Keratinocyte (primary cell): ENCODE measurements around the gene SPACA9. TPM values are rescaled to one million over a fixed set of nuclear protein-coding genes. Genes with fewer than 3 reads are reported as not detected.

Source experiments
- DNase-seq: peaks from one replicate; pipeline ENCODE4 v3.0.0-alpha.2; 2011; ENCODE audit warnings: low read depth, missing footprints, low spot score
- FAIRE-seq: peaks from 2 replicates; lab custom pipeline; 2011; peaks lifted over from hg19 to GRCh38; lab: Jason Lieb, UNC
- H2AFZ ChIP-seq: 2 replicates; pipeline ENCODE4 v1.6.0; 2012; ENCODE audit warnings: low read length, control low read depth, inconsistent platforms; ENCODE audit not compliant: control insufficient read depth
- H3K27ac ChIP-seq: 2 replicates; pipeline ENCODE4 v1.5.1; 2011; ENCODE audit warnings: low read length; ENCODE audit not compliant: control insufficient read depth, insufficient read depth
- H3K27me3 ChIP-seq: 3 replicates; pipeline ENCODE4 v1.6.0; 2011; ENCODE audit warnings: low read length; ENCODE audit not compliant: control insufficient read depth, insufficient read depth; ENCODE audit errors: extremely low read depth
- H3K36me3 ChIP-seq, 2 experiments: 2 replicates in 1 of 2; 3 replicates in 1 of 2; pipeline ENCODE4 v1.5.1; 2011; ENCODE audit warnings: low read length in 2 of 2, mild to moderate bottlenecking in 1 of 2; ENCODE audit not compliant: control insufficient read depth in 2 of 2, insufficient read depth in 2 of 2; ENCODE audit errors: extremely low read depth in 1 of 2
- H3K4me1 ChIP-seq: 3 replicates; pipeline ENCODE4 v1.5.1; 2011; ENCODE audit warnings: low read length; ENCODE audit not compliant: control insufficient read depth, insufficient read depth; ENCODE audit errors: extremely low read depth
- H3K4me2 ChIP-seq: 3 replicates; pipeline ENCODE4 v1.6.0; 2011; ENCODE audit warnings: low read depth, low read length; ENCODE audit not compliant: control insufficient read depth, insufficient read depth; ENCODE audit errors: extremely low read depth
- H3K4me3 ChIP-seq, 3 experiments: fragments of 200-600 bp in 1 of 3; sonication (generic) in 1 of 3; 2 replicates in 2 of 3; 3 replicates in 1 of 3; pipeline ENCODE4 v1.5.1; 2011 to 2016; ENCODE audit warnings: low read length in 3 of 3, mild to moderate bottlenecking in 3 of 3, control low read depth in 2 of 3, inconsistent platforms in 1 of 3, low read depth in 1 of 3, mixed read lengths in 1 of 3, mixed run types in 1 of 3, moderate library complexity in 1 of 3; ENCODE audit not compliant: control insufficient read depth in 2 of 3, insufficient read depth in 2 of 3; ENCODE audit errors: extremely low read depth in 1 of 3
- H3K79me2 ChIP-seq: 2 replicates; pipeline ENCODE4 v1.6.0; 2012; ENCODE audit warnings: low read length; ENCODE audit not compliant: control insufficient read depth, insufficient read depth
- H3K9ac ChIP-seq: 3 replicates; pipeline ENCODE4 v1.6.0; 2011; ENCODE audit warnings: low read length; ENCODE audit not compliant: control insufficient read depth, insufficient read depth; ENCODE audit errors: extremely low read depth
- H3K9me1 ChIP-seq: 3 replicates; pipeline ENCODE4 v1.6.0; 2011; ENCODE audit warnings: low read length; ENCODE audit not compliant: control insufficient read depth, insufficient read depth; ENCODE audit errors: extremely low read depth
- H3K9me3 ChIP-seq: 2 replicates; pipeline ENCODE4 v1.5.1; 2012; ENCODE audit warnings: low read depth, low read length; ENCODE audit not compliant: control insufficient read depth
- H4K20me1 ChIP-seq: 3 replicates; pipeline ENCODE4 v1.6.0; 2011; ENCODE audit warnings: low read length; ENCODE audit not compliant: control insufficient read depth, insufficient read depth; ENCODE audit errors: extremely low read depth
- EZH2 ChIP-seq: IDR thresholded peaks from one replicate; pipeline ENCODE4 v1.6.1; 2012; ENCODE audit warnings: inconsistent platforms, mild to moderate bottlenecking, low read length, moderate library complexity
- dilution Hi-C: fragments of 300-500 bp; cut with MboI; formaldehyde crosslinking; loops from one replicate; pipeline ENCODE4 v1.7.0; 2020; ENCODE audit warnings: low sequenced_read_pairs; ENCODE audit not compliant: extremely low pct_ligation_motif_present
- polyA plus RNA-seq, 5 experiments: library from polyadenylated mRNA; depleted of rRNA in 3 of 5; stranded (reverse) in 3 of 5; stranded (forward) in 1 of 5; unstranded in 1 of 5; fragments of >200 nt; gene quantifications; 1 replicate in 1 of 5; 2 replicates in 3 of 5; 3 replicates in 1 of 5; pipeline versions ENCODE4 v1.2.1 to v1.2.3, GENCODE V29; 2011 to 2012; ENCODE audit warnings: missing spikeins in 2 of 5, low read depth in 1 of 5, low replicate concordance in 1 of 5
- TF ChIP-seq, protein P1 (sequence below), 3 experiments: IDR thresholded peaks in 1 of 3; conservative IDR thresholded peaks in 1 of 3; optimal IDR thresholded peaks in 1 of 3; 2 replicates in 2 of 3; 3 replicates in 1 of 3; pipeline versions ENCODE3 to v1.5.1; 2011; ENCODE audit warnings: low read length in 3 of 3, mild to moderate bottlenecking in 3 of 3, moderate library complexity in 2 of 3, control low read depth in 1 of 3, inconsistent platforms in 1 of 3; ENCODE audit not compliant: insufficient read depth in 2 of 3; ENCODE audit errors: extremely low read depth in 1 of 3

The SPACA9 gene
- polyA plus RNA-seq, 1 donor (not counting 4 experiments of a cell fraction or from before 2014, with no cell fraction given), result 3.6 TPM

DNA sequence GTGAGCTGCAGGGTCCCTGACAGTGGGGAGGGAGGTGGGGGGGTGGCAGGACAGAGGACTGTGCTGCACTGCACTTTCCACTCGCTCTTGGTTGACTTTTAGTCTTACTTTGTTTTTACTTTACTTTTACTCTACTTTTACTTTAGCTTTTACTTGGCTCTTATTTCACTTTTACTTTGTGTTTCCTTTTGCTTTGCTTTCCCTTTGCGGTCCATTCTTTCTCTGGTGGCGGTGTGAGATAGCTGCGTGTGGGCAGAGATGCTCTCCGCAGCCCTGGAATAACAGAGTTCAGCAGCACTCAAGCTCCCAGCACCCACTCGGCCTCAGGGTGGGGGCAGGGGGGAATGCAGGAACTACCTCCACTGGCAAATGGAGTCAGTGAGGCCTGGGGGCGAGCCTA lies 5.3 kb upstream of the SPACA9 start:
- dilution Hi-C loops, result no loop called here
- no peaks in the 10 kb centered on the region for H3K9me1 ChIP-seq
- no peaks in the 10 kb centered on the region for H4K20me1 ChIP-seq
- H3K9ac ChIP-seq, result no peak overlapping the region
- H3K4me2 ChIP-seq, result no peak overlapping the region
- no peak overlapping the region for H3K27ac ChIP-seq
- DNase-seq (no peak), FAIRE-seq (no peak)
- H3K9me3 ChIP-seq, result no peaks in the 10 kb centered on the region
- H2AFZ ChIP-seq, result no peak overlapping the region
- TF ChIP-seq, protein P1, sequence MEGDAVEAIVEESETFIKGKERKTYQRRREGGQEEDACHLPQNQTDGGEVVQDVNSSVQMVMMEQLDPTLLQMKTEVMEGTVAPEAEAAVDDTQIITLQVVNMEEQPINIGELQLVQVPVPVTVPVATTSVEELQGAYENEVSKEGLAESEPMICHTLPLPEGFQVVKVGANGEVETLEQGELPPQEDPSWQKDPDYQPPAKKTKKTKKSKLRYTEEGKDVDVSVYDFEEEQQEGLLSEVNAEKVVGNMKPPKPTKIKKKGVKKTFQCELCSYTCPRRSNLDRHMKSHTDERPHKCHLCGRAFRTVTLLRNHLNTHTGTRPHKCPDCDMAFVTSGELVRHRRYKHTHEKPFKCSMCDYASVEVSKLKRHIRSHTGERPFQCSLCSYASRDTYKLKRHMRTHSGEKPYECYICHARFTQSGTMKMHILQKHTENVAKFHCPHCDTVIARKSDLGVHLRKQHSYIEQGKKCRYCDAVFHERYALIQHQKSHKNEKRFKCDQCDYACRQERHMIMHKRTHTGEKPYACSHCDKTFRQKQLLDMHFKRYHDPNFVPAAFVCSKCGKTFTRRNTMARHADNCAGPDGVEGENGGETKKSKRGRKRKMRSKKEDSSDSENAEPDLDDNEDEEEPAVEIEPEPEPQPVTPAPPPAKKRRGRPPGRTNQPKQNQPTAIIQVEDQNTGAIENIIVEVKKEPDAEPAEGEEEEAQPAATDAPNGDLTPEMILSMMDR (optimal IDR thresholded peaks at IDR 0.05 in 1 of 3, IDR thresholded peaks at IDR 0.05 in 1 of 3, conservative IDR thresholded peaks at IDR 0.05 in 1 of 3; ENCODE audit: extremely low read depth in 1 of 3, insufficient read depth in 2 of 3, low read length in 3 of 3), result no peak
- no peak for TF ChIP-seq EZH2
- H3K79me2 ChIP-seq, result no peaks in the 10 kb centered on the region
- no peaks in the 10 kb centered on the region for H3K27me3 ChIP-seq
- H3K36me3 ChIP-seq, result no peaks in the 10 kb centered on the region
- no peaks in the 10 kb centered on the region for H3K4me1 ChIP-seq
- H3K4me3 ChIP-seq, result no peak overlapping the region

DNA sequence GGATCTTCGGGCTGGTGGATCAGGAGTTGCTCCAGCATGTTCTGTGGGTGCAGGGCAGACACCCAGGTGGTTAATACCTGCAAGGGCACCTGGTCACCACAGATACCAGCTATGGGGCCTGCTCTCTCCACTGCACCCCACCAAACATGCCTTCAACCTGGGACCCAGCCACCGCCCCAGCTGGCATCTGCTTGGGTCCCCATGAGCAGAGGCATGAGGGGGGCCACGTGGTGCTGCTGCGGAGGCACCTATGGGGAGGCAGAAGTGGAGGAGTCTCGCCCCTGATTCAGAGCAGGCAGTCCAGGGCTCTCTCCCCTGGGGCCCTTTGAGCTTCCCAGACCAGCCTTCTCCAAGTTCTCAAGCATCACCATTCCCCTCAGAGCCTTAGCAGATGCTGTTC lies 3.5 kb upstream of the SPACA9 start:
- no peak overlapping the region for H3K27ac ChIP-seq
- H3K9me3 ChIP-seq, result no peaks in the 10 kb centered on the region
- no peak overlapping the region for H3K4me3 ChIP-seq
- no peaks in the 10 kb centered on the region for H3K36me3 ChIP-seq
- no peaks in the 10 kb centered on the region for H4K20me1 ChIP-seq
- DNase-seq, result no peak
- no peaks in the 10 kb centered on the region for H3K79me2 ChIP-seq
- dilution Hi-C loops, result no loop called here
- FAIRE-seq, result no peak
- no peak overlapping the region for H2AFZ ChIP-seq
- no peak overlapping the region for H3K4me2 ChIP-seq
- H3K9ac ChIP-seq, result no peak overlapping the region
- no peaks in the 10 kb centered on the region for H3K27me3 ChIP-seq
- TF ChIP-seq, protein P1 (optimal IDR thresholded peaks at IDR 0.05 in 1 of 3, IDR thresholded peaks at IDR 0.05 in 1 of 3, conservative IDR thresholded peaks at IDR 0.05 in 1 of 3; ENCODE audit: extremely low read depth in 1 of 3, insufficient read depth in 2 of 3, low read length in 3 of 3), result no peak
- no peak for TF ChIP-seq EZH2
- H3K9me1 ChIP-seq, result no peaks in the 10 kb centered on the region
- H3K4me1 ChIP-seq, result peaks cover 5% of the 10 kb centered on the region
